Measurements from ENCODE around the gene OPN1SW.

Gene OPN1SW, protein sequence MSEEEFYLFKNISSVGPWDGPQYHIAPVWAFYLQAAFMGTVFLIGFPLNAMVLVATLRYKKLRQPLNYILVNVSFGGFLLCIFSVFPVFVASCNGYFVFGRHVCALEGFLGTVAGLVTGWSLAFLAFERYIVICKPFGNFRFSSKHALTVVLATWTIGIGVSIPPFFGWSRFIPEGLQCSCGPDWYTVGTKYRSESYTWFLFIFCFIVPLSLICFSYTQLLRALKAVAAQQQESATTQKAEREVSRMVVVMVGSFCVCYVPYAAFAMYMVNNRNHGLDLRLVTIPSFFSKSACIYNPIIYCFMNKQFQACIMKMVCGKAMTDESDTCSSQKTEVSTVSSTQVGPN

DNA sequence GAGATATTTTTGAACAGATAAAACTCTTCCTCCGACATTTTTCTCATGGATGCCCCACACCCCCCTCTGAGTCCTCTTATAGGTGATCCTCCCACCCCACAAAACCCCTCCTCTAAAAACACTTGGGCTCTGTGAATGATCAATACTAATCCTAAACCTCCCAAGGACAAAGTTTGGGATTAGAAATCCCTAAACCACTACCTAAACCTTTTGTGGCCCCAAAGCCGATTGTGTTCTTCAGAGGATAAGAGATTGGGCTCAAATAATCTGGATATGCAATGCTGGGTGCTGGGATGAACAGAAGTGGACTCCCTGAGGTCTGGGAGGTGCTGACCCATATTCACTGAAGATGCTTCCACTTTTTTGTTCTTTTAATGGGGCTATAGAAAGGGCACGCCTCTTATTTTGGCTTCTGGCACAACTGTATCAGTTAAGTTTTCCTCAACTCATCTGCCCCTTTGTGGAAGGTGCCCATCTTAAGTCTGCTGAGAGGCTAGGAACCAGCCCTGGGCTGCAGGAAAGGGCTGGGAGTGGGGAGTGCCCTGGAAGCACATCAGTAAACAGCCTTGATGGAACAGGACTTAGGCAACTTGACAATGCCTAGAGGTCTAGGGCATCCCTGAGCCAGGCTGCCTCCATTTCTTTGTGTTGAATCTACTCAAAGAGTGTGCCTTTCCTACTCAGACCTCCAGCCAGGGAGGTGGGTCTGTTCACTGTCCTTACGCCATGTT is at the start of gene OPN1SW:
Gene OPN1SW, minus strand, starts transcription at position 51 of the 731 bp plus-strand sequence. Its CDS starts 13 bp downstream, at position 38.
- no peak for DNase-seq (ENCODE audit: low read depth)

DNA sequence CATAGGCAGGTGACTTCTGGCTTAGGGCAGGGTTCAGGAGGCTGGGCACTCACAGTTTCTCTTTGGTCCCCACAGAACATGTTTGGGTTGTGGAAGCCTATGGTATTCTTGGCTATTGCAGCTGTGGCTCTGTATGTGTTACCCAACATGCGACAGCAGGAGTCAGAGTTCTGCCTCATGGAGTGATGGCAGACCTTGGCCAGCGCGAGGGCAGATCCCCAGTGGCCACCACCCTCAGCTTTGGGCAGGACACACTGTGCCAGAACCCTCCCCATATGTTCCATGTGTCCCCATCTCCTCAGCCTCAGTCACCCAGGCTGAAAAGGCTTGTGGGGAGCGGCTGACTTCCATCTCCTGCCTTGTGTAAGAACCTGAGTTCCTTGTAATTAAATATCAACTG is 46.1 kb upstream of the OPN1SW start:
- no peak for DNase-seq (ENCODE audit: low read depth)

DNA sequence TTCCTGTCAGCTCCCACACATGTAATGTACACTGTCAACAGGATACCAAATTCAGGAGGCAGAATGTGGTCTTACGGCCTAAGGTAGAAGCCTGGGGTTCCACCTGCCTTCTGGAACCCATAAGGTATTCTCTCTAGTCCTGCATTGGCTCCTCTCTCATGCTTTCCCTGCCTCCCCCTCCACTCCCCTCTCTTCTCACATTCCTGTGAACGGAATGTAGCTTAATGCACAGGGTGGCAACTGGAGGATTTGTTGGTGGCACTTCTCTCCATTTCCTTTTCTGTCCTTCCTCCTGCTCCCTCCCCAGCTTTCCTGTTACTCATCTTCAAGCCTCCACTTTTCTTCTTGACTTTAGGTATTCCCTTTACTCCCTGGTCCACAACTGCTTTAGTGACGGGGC is 43.1 kb upstream of the OPN1SW start:
- DNase-seq (ENCODE audit: low read depth): no peak

DNA sequence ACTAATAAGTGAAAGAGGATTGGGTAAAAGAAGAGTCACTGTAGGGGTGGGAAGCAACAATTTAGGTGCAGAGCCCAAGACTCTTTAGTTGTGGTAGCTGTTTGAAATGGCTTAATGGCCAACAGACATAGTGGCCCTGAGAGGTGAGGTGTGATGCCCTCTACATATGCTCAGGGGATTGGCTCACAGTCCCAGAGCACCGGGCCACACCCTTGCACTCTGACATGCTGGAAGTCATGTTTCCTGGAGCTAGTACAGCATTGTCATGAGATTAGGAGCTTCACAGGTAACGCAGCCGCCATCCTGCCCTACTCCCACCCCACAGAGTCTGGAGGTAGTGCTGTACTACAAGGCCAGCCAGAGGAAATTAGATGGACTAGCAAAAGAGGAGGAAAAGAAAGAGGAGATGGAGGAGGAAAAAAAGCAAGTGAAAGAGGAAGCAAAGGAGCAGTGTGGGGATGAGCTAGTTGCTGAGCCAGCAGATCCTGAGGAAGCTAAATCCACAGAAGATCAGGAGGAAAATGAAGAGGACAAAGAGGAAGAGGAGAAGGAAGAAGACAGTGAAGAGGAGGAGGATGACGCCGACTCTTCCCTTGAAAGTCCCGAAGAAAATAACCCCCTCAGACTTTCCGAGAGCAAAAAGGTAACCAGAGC is 39.8 kb upstream of the OPN1SW start:
- DNase-seq (ENCODE audit: low read depth): no peak

DNA sequence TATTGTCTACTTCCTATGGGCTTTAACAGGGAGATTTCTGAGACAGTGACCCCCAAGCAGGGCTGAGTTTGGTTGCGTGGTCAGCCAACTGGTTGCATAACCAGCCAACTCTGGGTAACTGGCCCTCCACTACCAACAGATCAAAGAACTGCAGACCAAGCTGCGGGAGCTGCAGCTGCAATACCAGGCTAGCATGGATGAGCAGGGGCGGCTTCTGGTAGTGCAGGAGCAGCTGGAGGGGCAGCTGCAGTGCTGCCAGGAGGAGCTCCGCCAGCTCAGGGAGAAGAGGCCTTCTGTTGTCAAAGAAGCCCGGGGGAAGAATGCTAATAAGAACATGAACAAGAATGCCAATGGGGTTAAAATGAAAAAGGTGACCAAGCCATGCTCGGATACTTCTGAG is 38.9 kb upstream of the OPN1SW start:
- no peak for DNase-seq (ENCODE audit: low read depth)

DNA sequence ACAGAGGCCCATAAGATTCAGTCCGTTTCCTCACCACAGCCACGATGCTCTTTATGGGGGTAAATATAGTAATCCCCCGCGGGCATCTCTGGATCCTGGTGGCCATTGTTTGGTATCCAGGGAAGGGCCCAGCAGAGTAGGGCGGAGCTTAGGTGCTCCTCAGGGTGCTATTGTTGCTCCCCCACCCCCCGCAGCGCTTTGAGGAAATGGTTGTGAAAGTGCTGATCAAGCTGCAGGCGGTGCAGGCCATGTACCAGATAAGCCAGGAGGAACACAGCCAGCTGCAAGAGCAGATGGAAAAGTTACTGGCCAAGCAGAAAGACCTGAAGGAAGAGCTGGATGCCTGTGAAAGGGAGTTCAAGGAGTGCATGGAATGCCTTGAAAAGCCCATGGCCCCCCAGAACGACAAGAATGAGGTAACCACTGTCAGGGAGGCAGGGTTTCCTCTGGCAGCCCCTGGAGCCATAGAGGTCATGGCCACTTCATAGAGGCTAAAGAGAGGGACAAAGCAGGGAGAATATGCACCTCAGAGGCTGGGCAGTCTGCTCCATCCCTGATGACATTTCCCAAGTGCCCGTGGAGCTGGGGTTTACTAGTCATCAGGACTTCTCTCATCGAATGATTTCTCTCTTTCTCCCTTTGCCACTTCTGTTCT is 37.0 kb upstream of the OPN1SW start:
- DNase-seq (ENCODE audit: low read depth): no peak

DNA sequence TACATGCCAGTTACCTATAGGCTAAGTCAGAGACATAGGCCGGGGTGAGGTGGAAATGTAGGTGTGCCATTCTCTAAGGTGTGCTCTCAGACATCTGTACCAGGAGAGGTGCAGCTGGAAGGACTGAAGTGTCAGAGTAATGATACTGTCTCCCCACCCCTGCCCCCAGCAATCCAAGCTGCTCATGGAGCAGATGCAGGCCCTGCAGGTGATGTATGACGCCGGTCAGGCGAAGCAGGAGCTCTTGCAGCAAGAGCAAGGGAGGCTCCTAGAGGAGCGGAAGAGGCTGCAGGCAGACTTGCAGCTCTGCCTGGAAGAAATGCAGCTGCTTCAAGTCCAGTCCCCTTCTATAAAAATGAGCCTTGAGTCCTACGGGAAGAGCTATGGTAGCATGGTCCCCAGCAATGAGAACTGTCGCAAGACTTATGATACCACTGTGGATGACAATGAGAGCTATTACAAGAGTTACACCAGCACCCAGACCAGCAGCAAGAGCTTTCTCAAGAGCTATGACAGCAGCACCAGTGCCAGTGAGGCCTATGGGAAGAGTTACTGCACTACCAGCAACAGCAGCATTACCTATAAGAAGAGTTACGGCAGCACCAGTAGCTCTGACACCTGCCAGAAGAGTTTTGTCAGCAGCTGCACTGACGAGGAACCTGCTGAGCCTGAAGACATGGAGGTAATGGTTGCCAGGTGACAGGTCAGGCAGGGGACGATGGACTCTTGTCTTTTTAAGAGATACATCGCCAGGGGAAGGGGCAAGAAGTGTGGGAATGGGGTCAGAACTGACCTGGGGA is 36.2 kb upstream of the OPN1SW start:
- DNase-seq (ENCODE audit: low read depth): no peak

DNA sequence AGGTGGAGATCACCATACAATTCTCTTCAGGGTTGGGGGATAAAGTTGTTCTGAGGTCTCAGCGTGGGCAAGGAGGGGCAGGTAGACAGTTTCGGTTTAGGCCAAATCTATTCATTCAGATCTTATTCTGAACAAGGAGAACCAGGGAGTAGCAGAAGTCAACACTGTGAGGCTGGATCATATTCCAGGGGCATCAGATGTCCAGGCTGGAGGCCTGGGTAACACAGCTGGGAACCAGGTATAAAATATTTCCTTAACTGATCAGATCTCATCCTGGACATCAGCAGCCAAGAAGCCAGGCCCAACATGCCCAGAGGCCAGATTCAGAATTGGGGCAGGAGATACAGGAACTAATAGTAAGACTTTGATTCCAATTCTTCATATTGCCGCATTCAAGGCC is 35.4 kb upstream of the OPN1SW start:
- no peak for DNase-seq (ENCODE audit: low read depth)

DNA sequence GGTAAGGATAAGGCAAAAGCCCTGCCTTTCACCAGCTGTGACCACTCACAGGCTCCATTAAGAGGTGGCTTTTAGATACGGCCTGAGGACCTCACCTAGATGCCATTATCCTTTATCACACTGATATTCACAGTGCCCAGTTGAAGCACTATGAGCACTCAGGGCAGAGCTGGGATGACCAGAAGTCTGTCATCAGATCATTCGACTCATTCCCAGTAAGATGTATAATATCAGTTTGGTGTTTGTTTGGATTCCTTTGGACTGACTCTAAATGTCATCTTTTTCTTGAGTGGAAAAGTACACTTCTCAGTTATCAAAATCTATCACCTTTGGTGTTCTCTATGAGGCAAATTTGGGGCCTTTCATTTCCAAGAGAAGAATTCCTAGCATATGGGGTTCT is 34.9 kb upstream of the OPN1SW start:
- no peak for DNase-seq (ENCODE audit: low read depth)

DNA sequence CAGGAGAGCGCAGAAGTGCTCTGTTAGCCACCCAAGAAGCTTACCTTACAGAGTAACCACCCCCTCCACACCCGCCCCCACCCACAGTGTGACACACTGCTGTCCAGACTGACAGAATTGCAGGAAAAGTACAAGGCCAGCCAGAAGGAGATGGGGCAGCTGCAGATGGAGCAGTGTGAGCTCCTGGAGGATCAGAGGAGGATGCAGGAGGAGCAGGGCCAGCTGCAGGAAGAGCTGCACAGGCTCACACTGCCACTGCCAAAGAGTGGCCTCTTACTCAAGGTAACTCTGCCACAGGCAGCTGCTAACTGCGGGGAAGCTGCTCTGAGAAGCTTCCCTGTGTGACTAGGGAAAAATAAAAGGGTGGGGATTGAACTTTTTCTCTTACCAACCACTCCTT is 33.8 kb upstream of the OPN1SW start:
- no peak for DNase-seq (ENCODE audit: low read depth)

DNA sequence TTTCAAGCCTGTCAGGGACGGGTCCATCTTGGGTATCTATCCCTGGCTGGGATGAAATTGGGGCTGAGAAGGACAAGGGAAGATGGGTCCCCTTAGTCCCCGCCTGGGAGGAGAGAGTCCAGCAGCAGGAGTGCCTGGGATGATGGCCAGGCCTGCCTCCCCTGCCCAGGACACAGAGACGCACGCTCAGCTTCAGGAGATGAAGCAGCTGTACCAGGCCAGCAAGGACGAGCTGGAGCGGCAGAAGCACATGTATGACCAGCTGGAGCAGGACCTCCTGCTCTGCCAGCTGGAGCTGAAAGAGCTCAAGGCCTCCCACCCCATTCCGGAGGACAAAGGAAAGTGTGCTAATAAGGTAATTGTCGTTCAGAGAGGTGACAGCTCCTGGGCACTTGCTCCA is 31.6 kb upstream of the OPN1SW start:
- no peak for DNase-seq (ENCODE audit: low read depth)

DNA sequence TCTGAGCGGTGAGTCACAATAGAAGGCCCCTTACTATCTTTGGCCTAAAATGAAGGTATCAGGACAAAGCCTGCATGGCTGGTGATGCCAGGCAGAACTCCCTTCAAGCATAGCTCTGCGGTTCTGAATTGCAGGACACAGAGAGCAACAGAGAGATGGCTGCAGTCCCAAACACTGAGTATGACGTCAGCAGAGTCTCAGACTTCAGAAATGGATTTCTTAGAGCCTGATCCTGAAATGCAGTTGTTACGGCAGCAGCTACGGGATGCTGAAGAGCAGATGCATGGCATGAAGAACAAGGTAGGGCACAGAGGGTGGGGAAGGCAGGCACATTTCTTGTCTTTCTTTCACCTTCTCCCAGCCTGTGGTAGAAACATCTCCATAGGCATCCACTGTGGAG is 29.6 kb upstream of the OPN1SW start:
- no peak for DNase-seq (ENCODE audit: low read depth)

DNA sequence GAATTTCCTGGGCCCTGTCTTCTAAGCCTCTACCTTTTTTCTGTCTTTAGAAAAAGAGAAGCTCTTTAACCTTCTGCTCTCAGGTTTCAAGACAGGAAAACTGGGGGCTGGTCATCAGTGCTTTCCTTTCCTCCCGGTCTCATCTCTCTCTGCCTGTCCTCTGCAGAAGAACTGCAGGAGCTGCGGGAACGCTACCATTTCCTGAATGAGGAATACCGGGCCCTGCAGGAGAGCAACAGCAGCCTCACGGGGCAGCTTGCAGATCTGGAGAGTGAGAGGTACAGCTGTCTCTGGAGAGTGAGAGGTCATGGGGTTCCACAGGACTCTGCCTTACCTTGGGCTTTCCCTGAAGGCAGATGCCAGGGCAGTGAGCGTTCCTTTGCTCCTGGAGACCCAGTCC is 28.9 kb upstream of the OPN1SW start:
- DNase-seq (ENCODE audit: low read depth): no peak

DNA sequence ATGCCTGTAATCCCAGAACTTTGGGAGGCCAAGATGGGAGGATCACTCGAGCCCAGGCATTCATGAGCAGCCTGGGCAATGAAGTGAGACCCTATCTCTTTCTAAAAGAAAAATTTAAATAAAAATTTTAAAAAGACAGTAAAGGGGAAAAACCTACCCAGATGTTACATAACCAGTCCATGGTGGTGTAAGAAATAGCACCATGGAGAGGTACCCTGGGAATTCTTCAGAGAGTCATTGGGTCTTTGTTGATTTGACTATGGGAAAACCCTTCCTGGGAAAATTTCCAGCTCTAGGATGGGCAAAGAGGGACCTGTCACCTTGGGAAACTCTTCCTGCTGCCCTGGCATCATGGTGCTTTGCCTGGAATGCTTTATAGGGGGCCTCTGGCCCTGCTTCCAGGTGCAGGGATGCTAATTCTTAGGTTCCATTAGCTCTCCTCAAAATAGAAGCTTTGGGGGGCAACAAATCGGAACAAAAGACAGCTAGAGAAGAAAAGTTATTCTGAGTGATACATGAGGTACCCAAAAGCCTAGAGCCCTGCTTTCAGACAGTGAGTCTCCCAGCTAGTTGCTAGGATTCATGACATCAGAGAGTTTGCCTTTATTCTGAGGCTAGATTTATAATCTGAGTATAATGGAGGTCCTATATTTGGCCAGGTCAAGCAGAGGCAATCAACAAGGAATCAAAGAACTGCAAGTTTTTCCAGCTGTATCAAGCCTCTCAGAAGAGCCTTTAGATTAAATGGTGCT is 26.2 kb upstream of the OPN1SW start:
- DNase-seq (ENCODE audit: low read depth): no peak

DNA sequence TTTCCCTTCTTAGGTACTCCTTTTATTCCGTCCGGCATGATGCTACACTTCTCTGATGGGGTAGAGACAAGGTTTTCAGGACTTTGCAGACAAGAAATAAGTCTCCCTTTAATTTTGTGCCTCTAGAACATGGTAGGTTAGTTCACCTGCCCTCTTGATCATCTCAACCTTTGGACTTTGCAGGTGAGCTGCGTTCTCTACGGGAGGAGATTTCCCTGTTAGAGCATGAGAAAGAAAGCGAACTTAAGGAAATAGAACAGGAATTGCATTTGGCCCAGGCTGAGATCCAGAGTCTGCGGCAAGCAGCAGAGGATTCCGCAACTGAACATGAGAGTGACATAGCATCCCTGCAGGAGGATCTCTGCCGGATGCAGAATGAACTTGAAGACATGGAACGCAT is 25.4 kb upstream of the OPN1SW start:
- no peak for DNase-seq (ENCODE audit: low read depth)

DNA sequence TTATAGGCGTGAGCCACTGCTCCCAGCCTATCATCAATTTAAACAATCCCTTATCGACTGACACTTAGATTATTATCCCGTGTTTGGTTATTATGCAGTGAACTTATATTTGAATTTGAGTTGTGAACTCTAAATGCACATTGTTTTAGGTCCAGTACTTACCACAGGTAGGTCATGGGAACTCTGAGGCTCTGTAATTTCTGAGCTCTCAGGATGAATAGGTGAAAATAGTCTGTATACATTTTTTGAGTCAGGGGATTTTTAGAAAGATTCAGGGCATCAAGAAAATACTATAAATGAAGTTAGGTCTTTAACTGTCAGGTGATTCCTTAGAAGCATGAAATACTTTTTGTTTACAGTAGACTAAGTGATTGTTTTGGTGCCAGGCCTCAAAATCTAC is 25.0 kb upstream of the OPN1SW start:
- DNase-seq (ENCODE audit: low read depth): no peak

DNA sequence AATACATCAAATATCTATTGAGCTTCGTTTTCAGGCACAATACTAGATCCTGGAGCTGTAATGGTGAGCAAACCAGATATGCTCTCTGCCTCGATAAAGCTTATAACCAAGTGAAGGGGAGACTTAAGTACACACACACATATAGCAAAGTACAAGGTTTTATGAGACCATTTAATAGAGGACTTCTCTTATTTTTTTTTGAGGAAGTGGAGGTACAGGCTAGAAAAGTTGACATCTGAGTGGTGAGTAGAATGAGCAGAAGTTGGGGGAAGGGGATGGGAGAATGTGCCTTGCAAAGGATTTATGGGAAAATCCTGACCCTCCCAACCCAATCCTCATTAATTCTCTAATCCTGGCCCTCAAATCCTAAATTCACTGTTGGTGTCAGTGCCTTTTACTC is 23.9 kb upstream of the OPN1SW start:
- no peak for DNase-seq (ENCODE audit: low read depth)

DNA sequence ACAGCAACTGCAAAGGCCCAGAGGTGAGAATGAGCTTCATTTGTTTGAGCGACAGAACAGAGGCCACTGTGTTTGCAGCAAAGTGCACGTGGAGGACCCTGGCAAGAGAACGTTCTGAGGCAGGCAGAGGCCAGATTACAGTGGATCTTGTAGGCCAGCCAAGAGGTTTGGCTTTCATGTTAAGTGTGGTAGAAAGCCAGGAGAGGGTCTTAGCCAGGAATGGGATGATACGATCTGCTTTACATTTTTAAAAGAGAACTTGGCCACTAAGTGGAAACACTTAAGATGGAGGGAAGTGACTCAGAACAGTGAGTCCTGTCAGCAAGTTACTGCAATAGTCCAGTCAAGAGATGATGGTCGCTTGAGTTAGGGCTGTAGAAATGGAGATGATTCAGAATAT is 20.7 kb upstream of the OPN1SW start:
- DNase-seq (ENCODE audit: low read depth): no peak

DNA sequence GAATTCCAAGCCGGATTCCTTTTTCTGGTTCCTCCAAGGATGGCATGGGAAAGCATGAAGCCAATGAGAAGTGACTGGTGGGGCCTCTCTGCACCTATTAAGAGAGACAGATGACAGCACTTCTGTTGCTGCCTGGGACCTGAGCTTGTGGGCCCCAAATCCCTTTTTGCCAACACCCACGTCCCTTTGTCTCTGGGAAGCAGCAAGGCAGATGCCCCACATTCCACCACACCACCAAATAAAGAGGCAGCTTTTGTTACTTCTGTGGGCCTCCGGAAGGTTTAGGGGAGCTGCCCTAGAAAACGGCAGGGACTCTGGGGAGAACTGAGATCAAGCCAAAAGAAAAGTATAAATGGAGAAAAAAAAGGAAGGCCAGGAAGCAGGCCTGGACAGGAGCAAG is 19.5 kb upstream of the OPN1SW start:
- no peak for DNase-seq (ENCODE audit: low read depth)

DNA sequence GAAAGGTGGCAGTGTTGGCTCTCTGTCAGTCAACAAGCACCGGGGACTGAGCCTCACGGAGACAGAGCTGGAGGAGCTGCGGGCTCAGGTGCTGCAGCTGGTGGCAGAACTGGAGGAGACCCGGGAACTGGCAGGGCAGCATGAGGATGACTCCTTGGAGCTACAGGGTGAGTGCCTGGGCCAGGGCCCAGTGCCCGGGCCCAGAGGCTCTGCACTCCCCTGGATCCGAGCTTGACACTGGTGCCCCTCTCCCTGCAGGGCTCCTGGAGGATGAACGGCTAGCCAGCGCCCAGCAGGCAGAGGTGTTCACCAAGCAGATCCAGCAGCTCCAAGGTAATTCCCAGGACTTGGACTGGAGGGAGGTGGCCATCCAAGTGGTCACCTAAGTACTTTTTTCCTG is 18.8 kb upstream of the OPN1SW start:
- DNase-seq (ENCODE audit: low read depth): no peak

DNA sequence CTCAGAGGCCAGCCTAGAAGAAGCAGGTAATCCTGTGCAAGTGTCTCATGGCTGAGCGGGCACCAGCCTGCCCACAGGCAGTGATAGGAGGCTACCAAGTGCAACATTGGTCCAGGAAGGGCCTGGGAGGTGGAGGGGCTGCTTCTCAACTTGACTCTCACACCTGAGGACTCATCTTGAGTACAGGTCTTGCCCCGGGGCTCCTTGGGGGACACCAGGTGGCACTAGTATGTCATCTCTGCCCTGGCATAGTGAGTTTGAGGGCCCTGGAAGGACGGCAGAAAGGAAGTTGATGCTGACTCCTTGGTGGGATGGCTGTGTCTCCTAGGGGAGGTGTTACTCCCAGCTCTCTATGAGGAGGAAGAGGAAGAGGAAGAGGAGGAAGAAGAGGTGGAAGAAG is 18.4 kb upstream of the OPN1SW start:
- DNase-seq (ENCODE audit: low read depth): no peak
